HG03196 (cell line): ENCODE data around the gene SLX4.

Experiments
- ATAC-seq: cut with Tn5 transposase; IDR thresholded peaks from one replicate; pipeline ENCODE4 v1.9.1; 2021; ENCODE audit not compliant: unreplicated experiment

The SLX4 gene

GRCh38 chr16:3601614-3602319 lies 9.6 kb downstream of the SLX4 start:
- no peak for ATAC-seq

DNA sequence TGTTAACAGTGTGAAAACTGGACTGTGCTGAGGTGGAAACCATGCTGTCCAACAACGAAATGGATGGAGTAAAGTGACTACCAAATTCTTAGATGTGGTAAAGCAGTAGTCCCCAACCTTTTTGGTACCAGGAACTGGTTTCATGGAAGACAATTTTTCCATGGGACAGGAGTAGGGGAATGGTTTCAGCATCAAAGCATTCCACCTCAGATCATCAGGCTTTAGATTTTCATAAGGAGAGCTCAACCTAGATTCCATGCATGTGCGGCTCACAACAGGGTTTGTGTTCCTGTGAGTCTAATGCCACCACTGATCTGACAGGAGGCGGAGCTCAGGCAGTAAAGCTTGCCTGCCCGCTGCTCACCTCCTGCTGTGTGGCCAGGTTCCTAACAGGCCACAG lies 11.5 kb downstream of the SLX4 start:
- no peak for ATAC-seq

- no peak for ATAC-seq
Measured at GRCh38 chr16:3599121-3599520, 12.3 kb downstream of the SLX4 start.

DNA sequence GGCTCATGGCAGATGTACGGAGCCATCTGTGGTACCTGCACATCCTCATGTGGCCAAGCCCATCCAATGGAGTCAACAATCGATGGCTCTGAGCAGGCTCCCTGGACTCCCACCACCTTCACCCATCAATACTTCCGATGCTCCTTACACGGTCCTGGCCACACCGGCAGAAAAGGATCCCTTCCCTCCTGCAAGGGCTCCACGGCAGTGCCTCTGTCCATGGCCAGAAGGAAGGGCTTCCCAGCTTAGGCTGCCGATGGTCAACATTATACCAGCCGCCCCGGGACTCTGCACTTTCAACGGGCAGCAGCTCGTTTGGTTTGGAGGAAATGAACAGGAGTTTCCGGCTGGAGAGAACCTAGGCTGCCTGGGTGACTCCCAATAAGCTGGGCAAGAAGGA lies 13.2 kb downstream of the SLX4 start:
- no peak for ATAC-seq

DNA sequence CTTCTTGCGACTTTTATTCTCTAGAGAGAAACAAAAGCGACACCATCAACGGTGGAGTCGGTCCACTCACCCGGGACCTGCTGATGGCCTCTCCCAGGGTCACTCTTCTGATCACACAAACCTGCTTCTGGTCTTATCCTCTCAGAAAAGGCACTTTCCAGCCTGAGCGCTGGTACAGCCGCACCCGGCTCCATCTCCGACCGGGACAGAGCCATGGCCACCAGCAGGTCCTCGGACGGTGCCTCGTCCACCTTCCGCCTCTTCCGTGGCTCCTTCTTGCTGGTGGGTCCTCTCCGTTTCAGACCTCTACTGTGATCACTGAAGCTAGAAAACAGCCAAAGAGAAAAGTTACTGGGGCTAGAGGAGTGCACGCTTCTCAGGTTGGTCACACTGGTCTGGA lies 13.7 kb downstream of the SLX4 start:
- no peak for ATAC-seq

- ATAC-seq = no peak
Measured at GRCh38 chr16:3597226-3597625, 14.2 kb downstream of the SLX4 start.

- no peak for ATAC-seq
Measured at GRCh38 chr16:3596101-3596861, 15.1 kb downstream of the SLX4 start.

- ATAC-seq = no peak
Measured at GRCh38 chr16:3595521-3596021, 15.8 kb downstream of the SLX4 start.

DNA sequence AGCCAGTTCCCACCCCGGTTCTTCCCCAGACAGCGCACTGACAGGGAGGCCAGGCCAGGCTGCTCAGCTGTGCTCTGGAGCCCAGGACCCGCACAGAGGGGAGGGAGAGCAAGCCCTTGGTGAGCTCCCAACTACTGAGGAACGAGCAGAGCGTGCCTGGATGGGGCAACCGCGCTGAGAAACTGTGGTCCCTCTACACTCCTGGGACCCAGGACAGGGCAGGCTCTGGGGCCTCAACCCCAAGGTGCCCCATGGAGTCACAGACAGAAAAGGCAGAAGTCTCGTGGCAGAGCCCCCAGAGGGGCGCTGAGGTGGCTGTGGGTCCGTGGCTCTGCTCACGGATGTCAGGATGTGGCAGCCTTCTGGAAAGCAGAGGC lies 16.3 kb downstream of the SLX4 start:
- no peak for ATAC-seq

- no peak for ATAC-seq
Measured at GRCh38 chr16:3594316-3595109, 16.9 kb downstream of the SLX4 start.

DNA sequence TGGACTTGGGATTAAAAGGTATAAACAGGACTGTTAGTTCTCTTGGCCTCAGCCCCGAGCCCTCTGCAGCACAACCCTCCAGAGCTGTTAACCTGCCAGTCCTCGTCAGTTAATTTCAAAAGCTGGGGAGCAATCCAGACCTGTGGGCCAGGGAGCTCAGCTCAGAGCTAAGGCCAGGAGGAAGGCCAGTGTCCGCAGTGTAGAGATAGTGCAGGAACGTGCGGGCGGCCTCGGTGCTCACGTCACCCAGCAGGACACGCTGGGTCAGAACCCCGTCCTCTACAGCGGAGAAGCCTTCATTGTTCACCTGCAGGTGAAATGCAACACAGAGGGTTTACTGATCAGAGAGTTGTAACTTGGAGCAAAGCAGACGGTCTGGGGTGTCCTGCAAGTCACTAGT lies 18.8 kb downstream of the SLX4 start:
- no peak for ATAC-seq

GRCh38 chr16:3591991-3592390 lies 19.4 kb downstream of the SLX4 start:
- no peak for ATAC-seq

GRCh38 chr16:3591436-3591803 lies 20.0 kb downstream of the SLX4 start:
- no peak for ATAC-seq

- ATAC-seq = no peak
Measured at GRCh38 chr16:3590736-3591435, 20.5 kb downstream of the SLX4 start.

GRCh38 chr16:3589991-3590701 lies 21.3 kb downstream of the SLX4 start:
- ATAC-seq = no peak

DNA sequence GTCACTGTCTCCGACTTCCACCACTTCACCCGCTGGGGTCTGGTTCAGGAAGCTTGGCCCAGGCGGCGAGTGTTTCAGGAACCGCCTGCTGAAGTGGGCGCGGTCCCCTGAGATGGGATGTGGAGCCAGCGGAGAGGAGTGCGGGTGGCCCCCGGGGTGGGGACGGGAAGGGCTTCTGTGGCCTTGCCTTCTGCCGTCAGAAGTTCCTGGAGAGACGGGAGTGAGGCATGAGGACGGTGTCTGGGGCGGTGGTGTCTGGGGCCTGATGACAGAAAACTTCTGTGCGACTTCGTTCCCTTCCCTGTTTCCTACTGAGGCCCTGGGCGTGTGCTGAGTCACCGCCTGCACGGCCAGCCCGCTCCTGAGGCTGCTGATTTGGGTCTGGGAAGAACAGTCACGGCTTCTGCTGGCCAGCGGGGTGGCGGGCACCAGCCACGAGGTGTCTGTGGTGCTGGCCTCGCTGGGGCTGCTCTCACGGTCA lies 21.9 kb downstream of the SLX4 start:
- no peak for ATAC-seq

GRCh38 chr16:3589001-3589400 lies 22.4 kb downstream of the SLX4 start:
- ATAC-seq = no peak

DNA sequence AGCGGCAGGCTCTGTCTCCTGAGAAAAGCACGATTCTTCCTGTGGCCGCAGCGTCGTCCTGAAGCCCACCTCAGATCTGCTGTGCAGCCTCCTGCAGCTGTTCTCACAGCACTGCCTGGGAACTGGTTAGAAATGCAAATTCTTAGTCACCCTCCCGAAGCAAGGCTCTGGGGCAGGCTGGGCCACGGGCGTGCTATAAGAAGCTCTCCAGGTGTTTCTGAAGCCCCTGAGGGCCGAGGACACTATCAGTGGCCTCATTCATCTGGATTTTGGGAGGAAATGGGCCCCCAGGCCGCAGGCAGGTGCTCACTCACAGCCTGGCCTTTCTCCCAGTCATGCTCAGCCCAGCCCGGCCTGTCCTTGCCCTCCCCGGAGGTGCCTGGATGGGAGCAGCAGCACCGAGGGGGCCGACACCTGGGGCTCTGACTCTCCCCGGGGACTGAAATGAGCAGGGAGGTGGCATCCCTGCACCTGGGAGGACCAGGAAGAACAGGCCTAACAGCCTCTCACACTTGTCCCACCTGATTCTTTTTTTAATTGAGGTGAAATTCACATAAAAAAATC lies 23.8 kb downstream of the SLX4 start:
- ATAC-seq = no peak

DNA sequence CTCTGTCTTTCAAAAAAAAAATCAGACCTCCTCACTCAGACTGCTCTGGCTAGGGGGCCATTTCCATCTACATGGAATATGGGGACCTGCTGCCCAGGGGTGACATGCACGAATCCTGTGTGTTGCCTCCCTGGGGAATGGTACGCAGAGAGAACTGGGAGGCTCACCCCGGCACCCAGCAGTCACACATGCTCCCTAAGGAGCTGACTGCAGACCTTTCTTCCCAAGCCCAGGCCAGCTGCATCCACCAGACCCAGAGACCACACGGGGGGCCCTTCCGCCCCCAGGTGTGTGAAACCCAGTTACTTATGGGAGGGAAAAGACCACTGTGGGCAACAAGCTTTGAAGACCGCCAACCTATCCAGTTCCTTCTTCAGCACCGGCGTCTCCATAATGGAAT lies 27.0 kb downstream of the SLX4 start:
- no peak for ATAC-seq
